Right lobe of liver (tissue), 6 donors: ENCODE data around the gene ARGLU1. TPM values are rescaled to one million over a fixed set of nuclear protein-coding genes. Genes with fewer than 3 reads are reported as not detected.

ENCODE experiments used
- ATAC-seq, 4 donors: fragments of 200-7000 bp; cut with Tn5 transposase; one replicate each; pipeline ENCODE4 v1.9.1; 2020; ENCODE audit warnings: mild to moderate bottlenecking in 4 of 4, moderate library complexity in 4 of 4
- DNase-seq, 3 donors: peaks; one replicate each; pipeline ENCODE4 v3.0.0-alpha.2; 2020
- H3K27ac ChIP-seq, 3 donors: fragments of 200-600 bp; one replicate each; pipeline ENCODE4 v1.8.0; 2022
- H3K27me3 ChIP-seq, 2 donors: fragments of 200-600 bp; one replicate each; pipeline ENCODE4 v1.8.0; 2022
- H3K36me3 ChIP-seq, 4 donors: fragments of 200-600 bp; sonication (generic) in 1 of 4; one replicate each; pipeline versions ENCODE4 v1.5.1 to v1.8.0; 2017 to 2022; ENCODE audit warnings: control low read depth in 1 of 4
- H3K4me1 ChIP-seq, 4 donors: fragments of 200-600 bp; sonication (generic) in 1 of 4; one replicate each; pipeline versions ENCODE4 v1.5.1 to v1.8.0; 2017 to 2022; ENCODE audit warnings: control low read depth in 1 of 4
- H3K4me3 ChIP-seq, 3 donors: fragments of 200-600 bp; one replicate each; pipeline ENCODE4 v1.8.0; 2022
- H3K9me3 ChIP-seq, 4 donors: fragments of 200-600 bp; sonication (generic) in 1 of 4; one replicate each; pipeline versions ENCODE4 v1.5.1 to v1.8.0; 2017 to 2022; ENCODE audit warnings: control low read depth in 1 of 4
- POLR2A ChIP-seq: fragments of 450-650 bp; IDR thresholded peaks from one replicate; pipeline ENCODE4 v1.6.1; 2017; ENCODE audit warnings: antibody characterized with exemption, mild to moderate bottlenecking
- WGBS: methylation state at CpG from one replicate; pipeline ENCODE4 v1.1.6; 2018; ENCODE audit warnings: low coverage, low lambda C conversion rate; ENCODE audit not compliant: insufficient coverage; ENCODE audit errors: missing lambda C conversion rate; 5-methylcytosine and 5-hydroxymethylcytosine counted together
- intact Hi-C, 2 donors: fragments of 100-400 bp; cut with DNase I; formaldehyde crosslinking; loops; one replicate each; pipeline versions ENCODE4 v1.11.2 to v1.14.1; 2022
- total RNA-seq, 6 experiments: library from RNA; depleted of rRNA in 2 of 6; stranded (reverse); fragments of >200 nt in 2 of 6; fragmentation: NEBNext Ultra II Directional in 3 of 6; extraction: Animal tissue kit (Norgen Biotek cat#: 25700) in 3 of 6; gene quantifications; one replicate each; pipeline versions ENCODE4 v1.1.0 to v1.2.4, GENCODE V29; 2016 to 2023
- TF ChIP-seq, protein P1 (sequence below), 4 donors: fragments of 200-600 bp in 3 of 4; fragments of 450-650 bp in 1 of 4; IDR thresholded peaks; one replicate each; pipeline versions ENCODE4 v1.5.1 to v1.8.0; 2016 to 2022; ENCODE audit warnings: antibody characterized with exemption in 4 of 4, mild to moderate bottlenecking in 2 of 4
- donor health status: DM: no; HTN: yes; CAD: no.
- donor health status: DM: no; HTN: no; CAD: no.
- donor health status: DM: no; HTN: no; CAD: no.
- donor health status: DM: no; HTN: yes; CAD: no.
- donor health status: DM: no; HTN: yes; CAD: no.

Gene ARGLU1
- total RNA-seq, 6 experiments from 2014 or later = 19.9 to 35.6 (median 32.0) TPM

DNA sequence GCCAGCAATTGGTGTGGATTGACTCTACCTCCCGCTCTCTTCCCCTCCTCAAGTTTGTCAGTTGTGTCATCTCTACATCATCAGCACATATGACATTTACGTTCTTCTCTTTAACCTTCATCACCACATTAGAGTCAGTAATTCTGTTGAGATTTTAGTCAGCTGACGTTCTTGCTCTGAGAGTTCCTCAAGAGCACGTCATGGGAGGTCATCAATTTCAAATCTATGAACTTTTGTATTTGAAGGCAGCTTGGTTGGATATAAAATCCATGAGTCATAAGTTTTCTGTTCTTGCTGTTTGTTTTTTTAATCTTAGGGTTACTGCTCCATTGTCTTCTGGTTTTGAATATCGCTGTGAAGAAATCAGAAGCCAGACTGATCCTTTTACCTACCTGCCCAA lies 21.8 kb upstream of the ARGLU1 start:
- TF ChIP-seq, protein P1, sequence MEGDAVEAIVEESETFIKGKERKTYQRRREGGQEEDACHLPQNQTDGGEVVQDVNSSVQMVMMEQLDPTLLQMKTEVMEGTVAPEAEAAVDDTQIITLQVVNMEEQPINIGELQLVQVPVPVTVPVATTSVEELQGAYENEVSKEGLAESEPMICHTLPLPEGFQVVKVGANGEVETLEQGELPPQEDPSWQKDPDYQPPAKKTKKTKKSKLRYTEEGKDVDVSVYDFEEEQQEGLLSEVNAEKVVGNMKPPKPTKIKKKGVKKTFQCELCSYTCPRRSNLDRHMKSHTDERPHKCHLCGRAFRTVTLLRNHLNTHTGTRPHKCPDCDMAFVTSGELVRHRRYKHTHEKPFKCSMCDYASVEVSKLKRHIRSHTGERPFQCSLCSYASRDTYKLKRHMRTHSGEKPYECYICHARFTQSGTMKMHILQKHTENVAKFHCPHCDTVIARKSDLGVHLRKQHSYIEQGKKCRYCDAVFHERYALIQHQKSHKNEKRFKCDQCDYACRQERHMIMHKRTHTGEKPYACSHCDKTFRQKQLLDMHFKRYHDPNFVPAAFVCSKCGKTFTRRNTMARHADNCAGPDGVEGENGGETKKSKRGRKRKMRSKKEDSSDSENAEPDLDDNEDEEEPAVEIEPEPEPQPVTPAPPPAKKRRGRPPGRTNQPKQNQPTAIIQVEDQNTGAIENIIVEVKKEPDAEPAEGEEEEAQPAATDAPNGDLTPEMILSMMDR (IDR thresholded peaks at IDR 0.05) = no peak
- no peak for TF ChIP-seq POLR2A
- ATAC-seq = no peak
- intact Hi-C loops = no loop called here

DNA sequence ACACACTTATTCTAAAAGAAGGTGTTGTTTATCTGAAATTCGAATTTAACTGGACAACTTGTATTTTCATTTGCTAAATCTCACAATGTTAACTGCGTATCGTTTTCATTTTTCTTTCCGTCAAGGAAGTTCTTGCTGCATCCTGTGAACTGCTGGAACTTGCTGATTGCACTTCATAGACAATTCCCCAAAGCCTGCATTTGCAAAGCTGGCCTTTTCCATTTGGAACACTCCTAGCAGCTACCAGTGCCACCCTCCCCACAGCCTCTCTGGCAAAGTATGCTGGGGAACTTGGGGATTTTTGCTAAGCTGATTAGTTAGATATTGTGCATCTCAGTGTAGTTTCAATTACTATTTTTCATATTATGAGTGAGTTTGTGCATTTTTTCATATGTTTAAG lies 20.4 kb upstream of the ARGLU1 start:
- Histone ChIP-seq H3K36me3 (no peaks in the 10 kb centered on the region), H3K9me3 (no peaks in the 10 kb centered on the region), H3K4me3 (no peak overlapping the region), H3K4me1 (no peaks in the 10 kb centered on the region), H3K27me3 (no peaks in the 10 kb centered on the region), H3K27ac (no peak overlapping the region)
- peak; percentile 28 to 62 (median 47) for ATAC-seq
- no peak for DNase-seq
- 55% methylated on average over 4 of the region's 4 CpGs for WGBS
- intact Hi-C loops = no loop called here
- TF ChIP-seq, protein P1 (IDR thresholded peaks at IDR 0.05) = no peak
- TF ChIP-seq POLR2A = no peak

More for the DNA sequence above, 21.8 kb upstream of the ARGLU1 start:
- WGBS = 55% methylated on average over 5 of the region's 5 CpGs
- no peak for DNase-seq
- no peaks in the 10 kb centered on the region for H3K36me3 ChIP-seq
- H3K27ac ChIP-seq = no peak overlapping the region
- no peaks in the 10 kb centered on the region for H3K4me1 ChIP-seq
- no peak overlapping the region for H3K4me3 ChIP-seq
- H3K9me3 ChIP-seq = no peaks in the 10 kb centered on the region
- H3K27me3 ChIP-seq = no peaks in the 10 kb centered on the region

GRCh38 chr13:106587787-106588186 lies 19.9 kb upstream of the ARGLU1 start:
- no peak for TF ChIP-seq POLR2A
- TF ChIP-seq, protein P1 (IDR thresholded peaks at IDR 0.05) = no peak
- no peaks in the 10 kb centered on the region for H3K36me3 ChIP-seq
- intact Hi-C loops = no loop called here

DNA sequence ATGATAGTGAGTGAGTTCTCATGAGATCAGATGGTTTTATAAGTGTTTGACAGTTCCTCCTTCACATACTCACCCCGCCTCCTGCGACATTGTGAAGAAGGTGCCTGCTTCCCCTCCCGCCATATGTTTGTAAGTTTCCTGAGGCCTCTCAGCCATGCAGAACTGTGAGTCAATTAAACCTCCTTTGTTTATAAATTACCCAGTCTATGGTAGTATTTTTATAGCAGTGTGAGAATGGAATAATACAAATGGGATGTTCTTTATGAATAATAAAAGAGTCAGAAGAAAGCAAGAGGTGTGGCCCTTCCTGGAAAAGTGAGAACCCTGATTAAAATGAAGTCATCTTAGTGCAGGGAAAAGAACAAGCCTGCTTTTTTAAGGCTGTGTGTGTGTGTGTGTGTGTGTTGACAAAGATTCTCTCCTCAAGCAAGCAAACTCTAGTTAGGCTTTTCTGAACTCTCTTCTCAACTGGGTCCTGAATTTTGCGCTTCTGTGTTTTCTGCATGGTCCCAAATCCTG lies 18.8 kb upstream of the ARGLU1 start:
- intact Hi-C loops = no loop called here
- ATAC-seq = no peak
- Histone ChIP-seq H3K27me3 (no peaks in the 10 kb centered on the region), H3K27ac (no peak overlapping the region), H3K4me3 (no peak overlapping the region), H3K9me3 (no peaks in the 10 kb centered on the region), H3K36me3 (no peaks in the 10 kb centered on the region), H3K4me1 (no peaks in the 10 kb centered on the region)
- 73% methylated on average over 2 of the region's 4 CpGs for WGBS
- no peak for TF ChIP-seq POLR2A
- TF ChIP-seq, protein P1 (IDR thresholded peaks at IDR 0.05) = no peak
- DNase-seq = no peak

More at GRCh38 chr13:106587787-106588186, 19.9 kb upstream of the ARGLU1 start:
- Histone ChIP-seq H3K4me3 (no peak overlapping the region), H3K27ac (no peak overlapping the region), H3K4me1 (no peaks in the 10 kb centered on the region), H3K27me3 (no peaks in the 10 kb centered on the region), H3K9me3 (no peaks in the 10 kb centered on the region)
- no peak for DNase-seq
- 50% methylated on average over 3 of the region's 3 CpGs for WGBS
- ATAC-seq = no peak

- 34% methylated on average over 3 of the region's 4 CpGs for WGBS
- intact Hi-C loops = no loop called here
- Histone ChIP-seq H3K9me3 (no peaks in the 10 kb centered on the region), H3K36me3 (no peaks in the 10 kb centered on the region), H3K27ac (no peak overlapping the region), H3K27me3 (no peaks in the 10 kb centered on the region), H3K4me1 (no peaks in the 10 kb centered on the region), H3K4me3 (no peak overlapping the region)
- no peak for DNase-seq
- TF ChIP-seq POLR2A = no peak
- TF ChIP-seq, protein P1 (IDR thresholded peaks at IDR 0.05) = no peak
- ATAC-seq = no peak
Measured at GRCh38 chr13:106581225-106581624, 13.3 kb upstream of the ARGLU1 start.
